ENCODE data around the gene SH3GL3.

Gene SH3GL3

DNA sequence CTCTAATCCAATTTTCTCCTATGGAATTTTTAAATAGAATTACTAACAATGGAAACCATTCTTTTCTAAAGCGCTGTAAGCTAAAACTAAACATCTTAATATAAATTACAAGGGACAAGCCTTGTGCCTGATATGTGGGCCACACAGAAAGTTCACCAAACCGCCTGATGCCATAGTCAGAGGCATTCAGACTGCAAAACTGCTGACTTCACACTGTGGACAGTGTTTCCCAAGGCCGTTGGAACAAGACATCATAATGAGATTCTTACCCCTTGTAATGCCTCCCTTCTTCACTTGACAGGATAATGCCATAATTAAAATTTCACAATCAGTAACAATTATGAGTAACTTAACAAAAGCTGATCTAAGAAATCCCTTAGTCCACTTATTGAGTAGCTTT lies 14.9 kb downstream of the SH3GL3 start:
- no peak for DNase-seq (ENCODE audit: low read depth, low spot score)

DNA sequence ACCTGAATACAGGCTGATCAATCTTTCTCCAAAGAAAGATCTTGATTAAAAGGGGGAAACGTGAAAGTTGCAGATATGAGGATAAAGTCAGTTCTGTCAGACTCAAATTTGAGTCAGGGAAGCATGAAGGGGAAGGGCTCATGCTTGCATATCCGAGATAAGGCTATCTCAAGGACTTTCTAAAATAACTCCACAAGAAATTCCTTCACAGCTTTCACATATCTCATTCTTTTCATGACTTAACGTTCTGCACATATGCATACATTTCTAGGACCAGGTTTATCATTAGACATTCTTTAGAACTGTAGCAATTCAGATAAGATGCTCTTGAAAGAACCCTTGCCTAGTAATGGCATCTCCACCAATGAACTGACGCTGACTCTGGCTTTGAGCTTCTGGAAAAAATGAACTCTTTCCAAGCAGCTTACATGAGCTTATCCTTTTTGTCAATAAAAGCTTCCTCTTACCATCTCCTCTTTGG lies 15.9 kb downstream of the SH3GL3 start:
- DNase-seq (ENCODE audit: low read depth, low spot score), result no peak

GRCh38 chr15:83470887-83471286 lies 23.7 kb downstream of the SH3GL3 start:
- DNase-seq (ENCODE audit: low read depth, low spot score), result no peak

DNA sequence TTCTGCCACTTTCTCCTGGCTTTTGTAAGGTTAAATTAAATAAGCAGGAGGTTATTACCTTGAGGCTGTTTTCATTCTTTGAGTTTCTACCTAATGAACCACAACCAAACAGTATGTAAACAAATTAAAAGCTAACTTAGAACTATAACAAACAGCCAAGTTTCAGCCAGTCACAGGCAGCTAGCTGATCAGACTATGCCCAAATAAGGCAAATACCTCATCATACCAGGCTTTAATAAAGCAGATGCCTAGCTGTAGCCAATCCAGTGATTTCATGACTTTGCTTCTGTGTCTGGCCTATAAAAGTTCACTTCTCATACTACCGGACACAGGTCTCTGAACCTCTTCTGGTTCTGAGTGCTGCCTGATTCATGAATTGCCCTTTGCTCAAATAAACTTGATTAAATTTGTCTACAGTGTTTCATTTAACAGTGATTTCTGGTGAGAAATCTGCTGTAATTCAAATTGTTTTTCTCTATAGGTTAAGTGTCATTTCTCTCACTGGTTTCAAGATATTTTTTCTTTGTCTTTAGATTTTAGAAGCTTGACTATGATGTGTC lies 24.2 kb downstream of the SH3GL3 start:
- no peak for DNase-seq (ENCODE audit: low read depth, low spot score)

DNA sequence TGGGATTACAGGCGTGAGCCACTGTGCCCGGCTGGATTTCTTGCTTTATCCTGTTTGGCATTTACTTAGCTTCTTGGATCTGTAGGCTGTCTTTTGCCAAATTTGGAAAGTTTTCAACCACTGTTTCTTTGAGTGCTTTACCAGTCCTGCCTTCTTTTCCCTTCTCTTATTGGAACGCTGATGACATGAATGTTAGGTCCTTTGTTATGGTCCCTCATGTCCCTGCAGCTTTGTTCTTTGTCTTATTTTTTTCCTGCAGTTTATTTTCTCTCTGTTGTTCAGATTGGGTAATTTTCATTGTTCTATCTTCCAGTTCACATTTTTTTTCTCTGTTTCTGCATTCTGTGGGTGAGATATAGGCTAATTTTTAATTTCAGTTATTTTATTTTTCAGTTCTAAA lies 25.0 kb downstream of the SH3GL3 start:
- no peak for DNase-seq (ENCODE audit: low read depth, low spot score)

DNA sequence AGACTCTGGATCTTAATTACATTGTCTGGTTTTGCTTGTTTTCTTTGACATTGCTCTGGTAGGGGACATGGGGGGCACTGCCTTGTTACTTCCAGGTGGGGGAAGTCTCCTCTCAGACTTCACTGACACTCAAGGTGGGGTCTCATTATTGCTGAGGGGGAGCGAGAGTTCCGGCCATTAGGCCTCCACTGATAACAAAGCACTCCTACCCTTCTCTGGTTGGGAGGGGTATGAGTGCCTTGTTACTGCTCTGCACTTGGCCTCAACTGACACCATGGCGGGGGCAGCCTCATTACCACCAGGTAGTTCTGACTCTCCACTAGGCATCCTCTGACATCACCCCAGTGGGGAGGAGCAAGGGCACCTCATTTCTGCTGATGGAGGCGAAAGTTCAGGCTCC lies 25.7 kb downstream of the SH3GL3 start:
- DNase-seq (ENCODE audit: low read depth, low spot score), result no peak

DNA sequence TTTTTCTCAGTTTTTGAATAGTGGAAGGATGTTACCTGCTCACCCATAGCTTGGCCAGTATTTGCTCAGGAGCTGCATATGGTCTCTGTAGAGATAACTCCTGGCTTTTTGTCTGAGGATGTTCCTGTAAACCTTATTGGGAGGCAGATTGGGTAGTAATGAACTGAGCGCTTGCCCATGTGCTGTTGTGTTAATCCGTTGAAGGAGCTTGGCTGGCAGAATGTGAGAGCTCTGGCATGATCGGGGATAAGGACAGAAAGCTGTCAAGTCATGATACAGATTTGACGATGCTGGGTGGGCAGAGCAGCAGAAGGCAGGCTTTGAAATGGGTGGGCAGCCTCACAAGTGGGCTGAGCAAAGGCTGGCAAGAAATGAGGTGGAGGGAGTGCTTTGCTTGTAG lies 27.4 kb downstream of the SH3GL3 start:
- no peak for DNase-seq (ENCODE audit: low read depth, low spot score)

- DNase-seq (ENCODE audit: low read depth, low spot score), result no peak
These were observed 28.4 kb downstream of the SH3GL3 start for GRCh38 chr15:83475551-83475950.

DNA sequence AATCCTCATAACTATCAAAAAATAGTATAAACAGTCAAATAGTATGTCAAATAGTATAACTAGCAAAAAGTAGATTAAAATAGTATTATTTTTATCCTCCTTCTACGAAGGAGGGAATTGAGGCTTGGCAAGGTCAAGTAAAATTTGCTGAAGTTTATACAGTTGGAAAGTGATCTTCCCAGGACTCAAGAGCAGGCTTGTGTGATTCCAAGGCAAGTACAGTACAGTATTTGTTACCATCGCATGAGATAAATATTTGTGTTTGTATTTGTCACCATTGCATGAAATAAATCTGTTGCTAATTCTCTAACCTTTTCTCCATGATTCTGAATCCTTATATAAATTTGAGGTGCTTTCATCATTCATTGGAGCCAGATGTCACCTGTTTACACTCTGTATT lies 28.9 kb downstream of the SH3GL3 start:
- no peak for DNase-seq (ENCODE audit: low read depth, low spot score)

- no peak for DNase-seq (ENCODE audit: low read depth, low spot score)
These were observed 29.6 kb downstream of the SH3GL3 start for GRCh38 chr15:83476708-83477107.

DNA sequence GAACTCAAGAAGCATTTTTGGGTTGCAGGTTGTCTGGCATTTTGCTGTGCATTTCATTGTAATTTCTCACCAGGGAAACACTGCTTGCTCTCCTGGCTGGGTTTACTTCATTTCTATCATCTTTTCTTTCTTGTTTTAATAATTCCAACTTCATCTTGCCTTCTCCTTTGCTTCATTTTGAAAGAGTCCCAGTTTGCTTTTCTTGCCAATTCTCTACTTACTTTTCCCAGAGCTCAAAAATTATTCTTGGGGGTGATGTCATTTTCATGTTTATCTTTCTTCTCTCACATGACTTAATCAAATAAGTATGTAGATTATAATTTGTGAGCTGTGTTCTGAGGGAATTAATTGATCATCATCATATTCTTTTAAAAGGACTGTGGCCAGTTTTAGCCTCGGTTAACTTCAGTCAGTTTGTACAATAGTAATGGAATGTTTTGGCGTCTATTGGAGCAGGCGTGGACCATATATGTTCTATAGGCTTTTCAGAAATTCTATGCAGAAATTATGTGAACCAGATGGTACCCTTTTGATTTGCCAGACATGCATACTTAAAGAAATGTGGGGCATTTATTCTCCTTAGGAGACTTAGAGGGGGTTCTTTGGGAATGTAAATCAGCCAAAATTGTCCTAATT lies 30.1 kb downstream of the SH3GL3 start:
- no peak for DNase-seq (ENCODE audit: low read depth, low spot score)

DNA sequence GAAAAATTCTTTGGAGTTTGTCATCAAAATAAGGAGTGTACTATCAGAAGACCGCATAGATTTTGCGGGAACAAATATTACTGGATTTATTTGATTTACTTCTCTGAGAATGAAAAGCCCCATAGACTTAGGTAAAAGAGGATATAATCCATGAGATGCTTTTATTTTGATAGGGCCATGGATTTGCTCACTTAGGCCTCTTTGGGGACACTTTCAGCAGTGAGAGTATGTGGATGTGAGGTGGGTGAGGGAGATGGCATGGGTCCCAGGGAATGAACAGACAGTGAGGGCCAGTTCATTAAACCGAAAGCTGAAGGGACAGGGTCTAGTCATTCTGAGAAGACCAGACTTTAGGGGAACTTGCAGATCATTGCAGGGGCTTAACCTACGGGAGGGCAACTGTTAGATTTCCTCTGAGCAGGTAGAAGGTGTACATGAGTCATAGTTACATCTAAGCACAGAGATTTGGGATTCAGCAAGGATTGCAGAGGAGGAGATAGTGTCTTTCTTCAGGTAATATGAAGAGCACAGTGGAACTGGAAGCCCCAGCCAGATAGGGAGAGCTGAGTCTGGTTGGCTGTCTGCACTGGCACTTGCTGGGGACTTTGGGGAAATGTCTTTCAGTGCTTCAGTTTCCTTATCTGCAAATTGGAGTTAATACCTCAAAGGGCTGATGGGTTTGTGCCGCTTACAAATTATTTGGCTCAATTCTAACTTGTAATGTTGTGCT lies 30.8 kb downstream of the SH3GL3 start:
- DNase-seq (ENCODE audit: low read depth, low spot score), result no peak

DNA sequence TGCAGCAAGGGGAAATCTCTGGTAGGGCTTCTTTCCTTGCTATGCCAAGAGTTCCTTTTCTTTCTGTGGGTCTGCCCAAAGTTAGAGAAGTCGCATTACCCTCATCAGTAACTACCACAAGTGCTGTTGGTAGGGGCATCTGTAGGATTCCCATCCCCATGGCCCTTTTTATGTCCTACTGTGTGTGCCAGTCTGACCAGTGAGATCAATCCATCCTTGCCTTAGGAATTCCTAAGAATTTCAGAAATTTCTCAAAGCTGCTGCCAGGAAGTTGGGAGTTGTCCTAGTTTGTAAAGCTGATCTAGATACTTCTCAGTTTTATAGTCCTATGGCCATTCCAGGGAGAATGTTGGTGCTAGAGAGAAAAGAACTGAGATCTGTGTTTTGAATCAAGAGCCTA lies 36.5 kb downstream of the SH3GL3 start:
- no peak for DNase-seq (ENCODE audit: low read depth, low spot score)

DNA sequence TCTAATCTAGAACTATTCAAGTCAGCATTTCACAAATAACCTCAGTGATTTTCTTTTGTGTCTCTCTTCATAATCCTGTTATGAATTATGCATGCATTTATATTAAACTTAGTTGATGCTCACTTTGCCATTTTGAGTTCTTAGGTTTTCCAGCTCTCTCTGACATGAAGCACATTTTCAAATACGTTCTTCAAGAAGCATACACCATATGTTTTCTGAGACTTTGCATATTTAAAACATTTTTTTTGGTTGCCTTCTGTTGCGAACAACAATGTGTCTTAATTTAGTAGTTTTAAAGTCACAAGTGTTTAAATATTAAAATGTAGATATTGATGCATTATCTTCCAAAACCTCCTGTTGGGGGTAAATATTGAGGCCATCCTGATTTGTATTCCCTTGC lies 37.5 kb downstream of the SH3GL3 start:
- DNase-seq (ENCODE audit: low read depth, low spot score), result no peak

- DNase-seq (ENCODE audit: low read depth, low spot score), result no peak
These were observed 39.2 kb downstream of the SH3GL3 start for GRCh38 chr15:83486363-83486762.

- no peak for DNase-seq (ENCODE audit: low read depth, low spot score)
These were observed 40.4 kb downstream of the SH3GL3 start for GRCh38 chr15:83487519-83487918.

DNA sequence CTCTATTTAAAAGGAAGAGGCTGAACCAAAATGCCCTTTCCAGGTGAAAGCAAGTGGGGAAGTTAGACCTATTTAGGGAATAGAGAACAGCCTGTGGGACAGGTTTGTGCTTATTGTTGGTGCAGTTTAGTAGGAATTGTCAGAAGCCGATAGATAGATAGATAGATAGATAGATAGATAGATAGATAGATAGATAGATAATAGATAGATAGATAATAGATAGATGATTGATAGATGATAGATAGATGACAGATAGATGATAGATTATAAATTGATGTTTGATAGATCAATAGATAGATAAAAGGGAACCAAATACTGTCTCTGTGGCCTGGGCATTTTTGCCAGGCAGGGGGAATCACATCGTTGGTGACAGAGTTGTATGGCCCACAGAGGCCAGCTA lies 42.5 kb downstream of the SH3GL3 start:
- DNase-seq (ENCODE audit: low read depth, low spot score), result no peak

DNA sequence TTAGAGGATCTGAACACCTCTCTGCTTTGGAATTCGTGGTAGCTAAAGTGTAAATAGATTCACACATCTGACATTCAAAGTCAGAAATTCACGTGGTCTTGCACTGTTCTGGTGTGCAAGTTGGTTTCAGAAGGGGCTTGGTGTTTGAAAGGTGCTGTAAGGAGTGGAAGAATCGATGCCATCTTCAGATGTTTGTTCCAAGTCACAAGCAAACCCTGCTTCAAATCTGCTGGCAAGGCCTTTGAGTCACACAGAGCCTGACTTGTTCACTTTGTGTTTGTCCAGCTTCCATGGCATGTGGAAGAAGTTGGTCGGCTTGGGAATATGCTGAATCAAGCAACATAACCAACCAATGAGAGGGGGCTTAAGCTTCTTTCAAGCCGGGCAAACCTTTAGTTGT lies 44.3 kb downstream of the SH3GL3 start:
- DNase-seq (ENCODE audit: low read depth, low spot score), result no peak

GRCh38 chr15:83496766-83497165 lies 49.6 kb downstream of the SH3GL3 start:
- no peak for DNase-seq (ENCODE audit: low read depth, low spot score)

- no peak for DNase-seq (ENCODE audit: low read depth, low spot score)
These were observed 51.2 kb downstream of the SH3GL3 start for GRCh38 chr15:83498374-83498773.

GRCh38 chr15:83498801-83499200 lies 51.7 kb downstream of the SH3GL3 start:
- no peak for DNase-seq (ENCODE audit: low read depth, low spot score)

DNA sequence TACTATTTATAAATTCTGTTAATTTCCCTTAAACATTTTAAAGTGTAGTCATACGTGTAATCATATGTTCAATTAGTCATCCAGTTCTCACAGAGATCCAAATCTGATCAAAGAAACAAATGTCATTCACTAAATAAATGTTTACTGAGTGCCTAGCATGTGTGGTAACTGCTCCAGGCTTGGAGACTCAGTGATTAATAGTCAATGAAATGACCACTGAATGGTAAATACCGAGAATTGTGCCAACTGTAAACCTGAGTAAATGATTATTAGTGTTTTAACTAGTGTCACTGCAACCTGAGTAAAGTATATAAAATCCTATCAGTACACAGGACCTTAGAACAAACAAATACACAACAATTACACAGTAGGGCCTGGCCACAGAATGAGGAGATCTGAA lies 52.3 kb downstream of the SH3GL3 start:
- DNase-seq (ENCODE audit: low read depth, low spot score), result no peak
